Ishikawa (cell line): ENCODE results near the gene BLZF1.

Experiments used
- CEBPB ChIP-seq: IDR thresholded peaks from 2 replicates; pipeline ENCODE4 v1.6.1; 2012
- CREB1 ChIP-seq: IDR thresholded peaks from 2 replicates; pipeline ENCODE4 v1.6.1; 2012; ENCODE audit warnings: low read depth
- EGR1 ChIP-seq: IDR thresholded peaks from 2 replicates; pipeline ENCODE4 v1.6.1; 2012
- EP300 ChIP-seq: IDR thresholded peaks from 2 replicates; pipeline ENCODE4 v1.6.1; 2012; ENCODE audit warnings: borderline replicate concordance
- FOXM1 ChIP-seq: IDR thresholded peaks from 2 replicates; pipeline ENCODE4 v1.6.1; 2012; ENCODE audit warnings: low read depth, borderline replicate concordance
- NFIC ChIP-seq: IDR thresholded peaks from 2 replicates; pipeline ENCODE4 v1.6.1; 2012
- RAD21 ChIP-seq: IDR thresholded peaks from 2 replicates; pipeline ENCODE4 v1.6.1; 2012; ENCODE audit warnings: low read depth
- TAF1 ChIP-seq: IDR thresholded peaks from 2 replicates; pipeline ENCODE4 v1.6.1; 2012; ENCODE audit warnings: low read depth, mild to moderate bottlenecking
- TCF12 ChIP-seq: IDR thresholded peaks from 2 replicates; pipeline ENCODE4 v1.6.1; 2012; ENCODE audit warnings: low read depth
- TEAD4 ChIP-seq: IDR thresholded peaks from 2 replicates; pipeline ENCODE4 v1.6.1; 2012
- YY1 ChIP-seq: IDR thresholded peaks from 2 replicates; pipeline ENCODE4 v1.6.1; 2012; ENCODE audit warnings: low read depth
- ZBTB7A ChIP-seq: IDR thresholded peaks from 2 replicates; pipeline ENCODE4 v1.6.1; 2012; ENCODE audit warnings: low read depth
- TF ChIP-seq, protein P1 (sequence below): IDR thresholded peaks from 2 replicates; pipeline ENCODE4 v1.6.1; 2012
- TF ChIP-seq, protein P2 (sequence below): IDR thresholded peaks from 2 replicates; pipeline ENCODE4 v1.6.1; 2012
- TF ChIP-seq, protein P3 (sequence below): IDR thresholded peaks from 2 replicates; pipeline ENCODE4 v1.6.1; 2012; ENCODE audit warnings: low read depth, mild to moderate bottlenecking

BLZF1 gene

DNA sequence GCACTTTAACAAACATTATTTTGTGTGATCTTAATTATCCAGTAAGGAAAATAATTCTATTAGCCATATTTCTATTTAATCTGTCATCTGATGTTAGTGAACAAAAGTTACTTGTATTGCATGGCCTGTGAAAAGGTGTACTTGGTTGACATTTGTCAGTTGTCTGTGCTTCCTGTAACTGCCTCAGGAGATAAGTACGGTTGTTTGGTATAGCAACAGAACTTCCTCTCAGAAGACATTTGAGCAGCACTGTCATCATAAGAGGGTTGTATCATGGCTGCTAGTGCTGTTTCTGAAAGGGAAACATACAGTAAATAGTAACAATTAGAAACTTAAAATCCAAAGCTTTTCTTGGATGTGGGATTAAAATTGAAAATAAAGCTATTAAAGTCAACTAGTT lies 3.4 kb downstream of the BLZF1 start:
- TF ChIP-seq RAD21 (no peak), CREB1 (no peak), NFIC (no peak), TCF12 (no peak), YY1 (no peak), EGR1 (no peak), FOXM1 (no peak)
- TF ChIP-seq, protein P1, sequence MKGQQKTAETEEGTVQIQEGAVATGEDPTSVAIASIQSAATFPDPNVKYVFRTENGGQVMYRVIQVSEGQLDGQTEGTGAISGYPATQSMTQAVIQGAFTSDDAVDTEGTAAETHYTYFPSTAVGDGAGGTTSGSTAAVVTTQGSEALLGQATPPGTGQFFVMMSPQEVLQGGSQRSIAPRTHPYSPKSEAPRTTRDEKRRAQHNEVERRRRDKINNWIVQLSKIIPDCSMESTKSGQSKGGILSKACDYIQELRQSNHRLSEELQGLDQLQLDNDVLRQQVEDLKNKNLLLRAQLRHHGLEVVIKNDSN: no peak

DNA sequence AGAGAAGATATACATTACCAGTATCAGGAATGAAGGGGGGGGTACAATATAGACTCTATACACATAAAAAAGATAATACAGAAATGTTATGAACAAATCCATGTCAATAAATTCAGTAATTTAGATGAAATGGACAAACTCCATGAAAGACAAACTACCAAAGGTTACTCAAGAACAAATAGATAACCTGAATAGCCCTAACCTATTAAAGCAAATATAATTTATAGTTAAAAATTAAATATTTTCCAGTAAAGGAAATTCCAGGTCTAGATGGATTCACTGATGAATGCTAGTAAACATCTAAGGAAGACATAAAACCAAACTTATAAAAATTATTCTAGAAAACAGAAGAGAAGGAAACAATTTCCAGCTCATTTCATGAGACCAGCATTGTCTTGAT lies 13.2 kb downstream of the BLZF1 start:
- TF ChIP-seq YY1 (no peak), EGR1 (no peak), TEAD4 (no peak), RAD21 (no peak), NFIC (no peak), ZBTB7A (no peak), CEBPB (no peak), EP300 (no peak), CREB1 (no peak), TCF12 (no peak), FOXM1 (no peak), TAF1 (no peak)
- TF ChIP-seq, protein P2, sequence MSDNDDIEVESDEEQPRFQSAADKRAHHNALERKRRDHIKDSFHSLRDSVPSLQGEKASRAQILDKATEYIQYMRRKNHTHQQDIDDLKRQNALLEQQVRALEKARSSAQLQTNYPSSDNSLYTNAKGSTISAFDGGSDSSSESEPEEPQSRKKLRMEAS: no peak
- TF ChIP-seq, protein P1: no peak
- TF ChIP-seq, protein P3, sequence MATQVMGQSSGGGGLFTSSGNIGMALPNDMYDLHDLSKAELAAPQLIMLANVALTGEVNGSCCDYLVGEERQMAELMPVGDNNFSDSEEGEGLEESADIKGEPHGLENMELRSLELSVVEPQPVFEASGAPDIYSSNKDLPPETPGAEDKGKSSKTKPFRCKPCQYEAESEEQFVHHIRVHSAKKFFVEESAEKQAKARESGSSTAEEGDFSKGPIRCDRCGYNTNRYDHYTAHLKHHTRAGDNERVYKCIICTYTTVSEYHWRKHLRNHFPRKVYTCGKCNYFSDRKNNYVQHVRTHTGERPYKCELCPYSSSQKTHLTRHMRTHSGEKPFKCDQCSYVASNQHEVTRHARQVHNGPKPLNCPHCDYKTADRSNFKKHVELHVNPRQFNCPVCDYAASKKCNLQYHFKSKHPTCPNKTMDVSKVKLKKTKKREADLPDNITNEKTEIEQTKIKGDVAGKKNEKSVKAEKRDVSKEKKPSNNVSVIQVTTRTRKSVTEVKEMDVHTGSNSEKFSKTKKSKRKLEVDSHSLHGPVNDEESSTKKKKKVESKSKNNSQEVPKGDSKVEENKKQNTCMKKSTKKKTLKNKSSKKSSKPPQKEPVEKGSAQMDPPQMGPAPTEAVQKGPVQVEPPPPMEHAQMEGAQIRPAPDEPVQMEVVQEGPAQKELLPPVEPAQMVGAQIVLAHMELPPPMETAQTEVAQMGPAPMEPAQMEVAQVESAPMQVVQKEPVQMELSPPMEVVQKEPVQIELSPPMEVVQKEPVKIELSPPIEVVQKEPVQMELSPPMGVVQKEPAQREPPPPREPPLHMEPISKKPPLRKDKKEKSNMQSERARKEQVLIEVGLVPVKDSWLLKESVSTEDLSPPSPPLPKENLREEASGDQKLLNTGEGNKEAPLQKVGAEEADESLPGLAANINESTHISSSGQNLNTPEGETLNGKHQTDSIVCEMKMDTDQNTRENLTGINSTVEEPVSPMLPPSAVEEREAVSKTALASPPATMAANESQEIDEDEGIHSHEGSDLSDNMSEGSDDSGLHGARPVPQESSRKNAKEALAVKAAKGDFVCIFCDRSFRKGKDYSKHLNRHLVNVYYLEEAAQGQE: no peak

DNA sequence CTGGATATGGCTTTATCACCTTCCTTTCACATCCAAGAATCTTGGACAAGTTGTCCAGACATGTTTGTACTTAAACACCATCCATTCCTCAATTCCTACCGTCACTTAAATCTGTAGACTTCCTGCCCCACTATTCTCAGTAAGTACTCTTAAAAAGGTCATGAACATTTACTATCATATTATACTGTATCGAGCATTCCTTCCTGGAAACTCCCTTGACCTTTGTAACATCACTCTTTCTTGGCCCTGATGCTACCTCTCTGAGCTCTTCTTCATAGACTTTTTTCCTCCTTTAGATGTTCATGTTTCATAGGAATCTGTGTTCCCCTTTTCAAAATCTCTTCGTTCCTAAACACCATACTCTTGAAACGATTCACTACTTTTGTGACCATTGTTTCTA lies 15.5 kb downstream of the BLZF1 start:
- TF ChIP-seq CREB1 (no peak), FOXM1 (no peak), TCF12 (no peak), ZBTB7A (no peak), CEBPB (no peak), YY1 (no peak), RAD21 (no peak), TAF1 (no peak), EP300 (no peak)
- TF ChIP-seq, protein P1: no peak
- TF ChIP-seq, protein P3: no peak

DNA sequence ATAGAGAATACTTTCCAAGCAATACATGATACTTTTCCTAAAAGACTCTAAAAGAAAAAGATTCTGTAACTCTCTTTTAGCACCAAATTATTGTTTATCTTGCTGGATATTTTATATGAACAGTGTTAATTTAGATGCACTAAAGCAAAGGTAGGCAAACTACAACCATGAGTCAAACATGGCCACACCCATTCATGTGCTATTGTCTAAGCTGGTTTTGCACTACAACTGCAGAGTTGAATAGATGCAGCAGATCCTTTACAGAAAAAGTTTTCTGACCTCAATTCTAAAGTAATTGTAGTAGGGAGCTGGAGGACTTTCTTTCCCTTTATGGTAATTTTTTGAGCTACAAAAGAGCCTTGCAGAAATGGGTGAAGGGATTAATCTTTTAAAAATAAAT lies 19.4 kb downstream of the BLZF1 start:
- TF ChIP-seq, protein P2: no peak
- TF ChIP-seq TAF1 (no peak), TCF12 (no peak), RAD21 (no peak)
- TF ChIP-seq, protein P3: no peak

DNA sequence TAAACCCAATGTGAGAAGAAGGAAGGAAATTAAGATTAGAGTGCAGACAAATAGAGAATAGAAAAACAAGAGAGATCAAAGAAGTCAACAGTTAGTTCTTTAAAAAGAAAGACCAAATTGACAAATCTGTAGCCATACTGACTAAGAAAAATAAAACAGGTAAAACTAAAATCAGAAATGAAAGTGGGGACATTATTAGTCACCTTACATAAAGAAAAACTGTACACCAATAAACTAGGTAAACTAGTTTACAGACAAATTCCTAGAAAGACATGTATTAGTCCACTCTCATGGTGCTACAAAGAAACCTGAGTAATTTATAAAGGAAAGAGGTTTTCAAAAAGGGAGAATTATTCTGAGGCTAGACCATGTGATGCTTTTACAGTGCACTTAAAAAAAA lies 22.3 kb downstream of the BLZF1 start:
- TF ChIP-seq, protein P1: no peak
- TF ChIP-seq ZBTB7A (no peak), CEBPB (no peak), YY1 (no peak), FOXM1 (no peak), EGR1 (no peak)
